NT2/D1 (cell line): ENCODE results near the gene BBS7.

Experiments
- SUZ12 ChIP-seq: IDR thresholded peaks from 2 replicates; pipeline ENCODE4 v1.6.1; 2011; ENCODE audit not compliant: insufficient read length, insufficient read depth; ENCODE audit errors: extremely low read depth
- YY1 ChIP-seq: IDR thresholded peaks from 2 replicates; pipeline ENCODE4 v1.6.1; 2011; ENCODE audit not compliant: insufficient read length, insufficient read depth
- ZNF274 ChIP-seq: IDR thresholded peaks from 2 replicates; pipeline ENCODE4 v1.6.1; 2011; ENCODE audit warnings: mild to moderate bottlenecking, low read depth, low read length

- TF ChIP-seq YY1: no peak
- TF ChIP-seq SUZ12: no peak
- no peak for TF ChIP-seq ZNF274
Measured at GRCh38 chr4:121888134-121888533, 17.9 kb upstream of the BBS7 start.
